HUES64 (cell line): ENCODE measurements around the gene SLC7A4.
"Not testable (repeated sequence)": the region's sequence is repeated elsewhere in the genome, so short reads cannot be mapped to it uniquely, and the experiment has no call there.

ENCODE experiments used
- H3K27ac ChIP-seq: 2 replicates; pipeline ENCODE4 v1.7.0; 2013; ENCODE audit warnings: low read depth, low read length, inconsistent platforms
- H3K27me3 ChIP-seq: 2 replicates; pipeline ENCODE4 v1.6.1; 2013; ENCODE audit warnings: mild to moderate bottlenecking, low read length; ENCODE audit not compliant: insufficient read depth
- H3K36me3 ChIP-seq: 2 replicates; pipeline ENCODE4 v1.6.1; 2013; ENCODE audit warnings: mild to moderate bottlenecking, low read length; ENCODE audit not compliant: insufficient read depth
- H3K4me1 ChIP-seq: 2 replicates; pipeline ENCODE4 v1.6.1; 2013; ENCODE audit warnings: mild to moderate bottlenecking, low read length, moderate library complexity; ENCODE audit not compliant: insufficient read depth
- H3K4me3 ChIP-seq: 2 replicates; pipeline ENCODE4 v1.5.1; 2013; ENCODE audit warnings: mild to moderate bottlenecking, low read length, moderate library complexity
- H3K9ac ChIP-seq: 2 replicates; pipeline ENCODE4 v1.6.1; 2013; ENCODE audit warnings: mild to moderate bottlenecking, low read depth, low read length
- H3K9me3 ChIP-seq: 2 replicates; pipeline ENCODE4 v1.6.1; 2013; ENCODE audit warnings: low read depth, low read length; ENCODE audit not compliant: insufficient read depth
- WGBS: fragments of 150-250, 120-280 bp; methylation state at CpG from one replicate; pipeline ENCODE4 v1.1.7; 2013; ENCODE audit warnings: missing lambda C conversion rate; 5-methylcytosine and 5-hydroxymethylcytosine counted together

SLC7A4 gene

DNA sequence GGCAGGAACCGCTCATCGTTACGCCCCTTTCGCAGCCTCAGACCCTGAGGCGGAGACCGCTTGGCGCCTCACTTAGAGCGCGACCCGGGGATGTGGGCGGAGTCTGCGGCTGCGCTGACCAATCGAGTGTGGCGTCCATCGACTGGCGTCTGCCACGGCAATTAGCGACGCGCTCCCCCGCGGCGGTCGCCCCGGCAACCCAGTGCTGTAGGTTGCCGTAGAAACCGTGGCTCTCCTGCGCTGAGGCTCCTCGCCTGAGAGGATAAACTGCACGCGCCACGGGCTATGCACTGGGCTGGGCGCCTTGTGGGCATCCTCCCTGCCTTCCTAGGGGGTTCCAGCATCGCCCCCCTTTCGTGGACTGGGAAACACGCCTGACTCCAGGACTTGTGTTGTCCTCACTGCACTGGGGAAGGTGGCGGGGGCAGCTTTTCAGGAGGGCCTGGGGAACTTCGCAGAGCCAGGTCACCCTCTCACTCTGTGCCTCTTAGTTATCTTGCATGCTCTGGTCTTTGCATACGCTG lies 18.1 kb downstream of the SLC7A4 start:
- Histone ChIP-seq H3K9ac (peak overlapping the region; percentile 46; the same call in 1 of the 2 replicates), H3K4me1 (peaks cover 18% of the 10 kb centered on the region), H3K36me3 (no peaks in the 10 kb centered on the region), H3K27ac (peak overlapping the region; percentile 62; the same call in 1 of the 2 replicates), H3K27me3 (no peaks in the 10 kb centered on the region), H3K4me3 (peak overlapping the region; percentile 73), H3K9me3 (no peaks in the 10 kb centered on the region)
- WGBS, result 2% methylated on average over 40 of the region's 40 CpGs

GRCh38 chr22:21013657-21014201 lies 18.6 kb downstream of the SLC7A4 start:
- peak overlapping the region; percentile 62; the same call in 1 of the 2 replicates for H3K27ac ChIP-seq

GRCh38 chr22:21012446-21013407 lies 19.6 kb downstream of the SLC7A4 start:
- H3K4me3 ChIP-seq, result peak overlapping the region; percentile 73
- no peaks in the 10 kb centered on the region for H3K27me3 ChIP-seq
- H3K36me3 ChIP-seq, result 0 out of 2 replicates have a peak, but pooled peaks cover 5% of the 10 kb centered on the region
- no peak overlapping the region for H3K9ac ChIP-seq
- no peaks in the 10 kb centered on the region for H3K9me3 ChIP-seq
- peaks cover 18% of the 10 kb centered on the region for H3K4me1 ChIP-seq
- WGBS, result 90% methylated on average over 14 of the region's 14 CpGs
- H3K27ac ChIP-seq, result no peak overlapping the region

More at GRCh38 chr22:21013657-21014201, 18.6 kb downstream of the SLC7A4 start:
- H3K9me3 ChIP-seq, result no peaks in the 10 kb centered on the region
- 2% methylated on average over 23 of the region's 24 CpGs for WGBS
- H3K9ac ChIP-seq, result peak overlapping the region; percentile 46; the same call in 1 of the 2 replicates
- 0 out of 2 replicates have a peak, but pooled peaks cover 3% of the 10 kb centered on the region for H3K36me3 ChIP-seq
- peak overlapping the region; percentile 73 for H3K4me3 ChIP-seq
- no peaks in the 10 kb centered on the region for H3K27me3 ChIP-seq
- peaks cover 18% of the 10 kb centered on the region for H3K4me1 ChIP-seq

DNA sequence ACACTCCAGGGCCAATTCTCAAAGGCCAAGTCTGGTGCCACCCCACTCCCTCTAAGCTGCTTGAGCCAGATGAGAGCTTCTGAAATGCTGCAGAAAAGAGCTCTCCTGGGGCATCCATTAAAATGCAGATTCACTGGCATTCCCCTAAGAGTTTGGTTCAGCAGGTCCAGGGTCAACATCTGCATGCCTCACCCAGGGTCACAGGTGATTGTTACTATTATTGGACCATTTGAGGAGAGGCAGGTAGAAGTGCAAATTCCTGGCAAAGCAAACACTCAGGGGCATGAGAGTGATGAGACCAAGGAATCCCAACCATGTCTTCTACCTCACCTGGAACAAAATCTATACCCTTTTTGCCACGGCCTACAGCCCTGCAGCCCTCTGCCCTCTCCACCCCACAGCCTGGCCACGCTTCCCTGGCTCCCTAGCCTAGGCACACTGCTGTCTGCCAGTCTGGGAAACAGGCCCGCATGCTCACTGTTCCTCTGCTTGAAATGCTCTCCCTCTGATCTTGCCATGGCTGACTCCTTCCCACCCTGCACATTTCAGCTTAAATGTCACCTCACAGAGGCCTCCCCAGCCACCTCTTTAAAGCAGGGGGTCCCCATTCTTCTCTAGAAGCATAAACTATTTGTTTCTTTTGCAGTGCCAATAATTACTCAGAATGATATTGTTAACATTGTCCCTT lies 21.8 kb downstream of the SLC7A4 start:
- WGBS, result 75% methylated on average over 3 of the region's 3 CpGs
- H3K27me3 ChIP-seq, result no peaks in the 10 kb centered on the region
- H3K9ac ChIP-seq, result no peak overlapping the region
- 0 out of 2 replicates have a peak, but pooled peaks cover 5% of the 10 kb centered on the region for H3K36me3 ChIP-seq
- peaks cover 18% of the 10 kb centered on the region for H3K4me1 ChIP-seq
- no peak overlapping the region for H3K4me3 ChIP-seq
- peak overlapping the region; percentile 63; the same call in 1 of the 2 replicates for H3K27ac ChIP-seq
- no peaks in the 10 kb centered on the region for H3K9me3 ChIP-seq

- no peaks in the 10 kb centered on the region for H3K27me3 ChIP-seq
- H3K4me1 ChIP-seq, result peaks cover 13% of the 10 kb centered on the region
- H3K27ac ChIP-seq, result peak overlapping the region; percentile 63; the same call in 1 of the 2 replicates
- WGBS, result 73% methylated on average over 10 of the region's 10 CpGs
- no peaks in the 10 kb centered on the region for H3K9me3 ChIP-seq
- no peak overlapping the region for H3K4me3 ChIP-seq
- 0 out of 2 replicates have a peak, but pooled peaks cover 5% of the 10 kb centered on the region for H3K36me3 ChIP-seq
- H3K9ac ChIP-seq, result no peak overlapping the region
These were observed 22.5 kb downstream of the SLC7A4 start for GRCh38 chr22:21009638-21010425.

DNA sequence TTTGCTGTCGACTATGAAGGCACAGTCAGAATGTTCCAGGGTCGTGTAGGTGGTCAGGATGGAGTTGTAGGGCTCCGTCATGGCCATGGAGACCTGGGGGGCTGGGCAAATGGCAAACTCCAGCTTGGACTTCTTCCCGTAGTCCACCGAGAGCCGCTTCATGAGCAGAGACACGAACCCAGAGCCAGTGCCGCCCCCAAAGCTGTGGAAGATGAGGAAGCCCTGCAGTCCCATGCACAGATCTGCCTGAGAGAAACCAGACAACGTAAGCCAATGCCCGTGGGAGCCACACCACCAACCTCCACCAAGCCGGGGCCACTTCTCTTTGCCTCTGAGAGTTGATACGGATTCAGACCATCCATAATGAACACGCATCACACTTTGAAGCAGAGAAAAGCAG lies 23.2 kb downstream of the SLC7A4 start:
- H3K9ac ChIP-seq, H3K27ac ChIP-seq, H3K4me3 ChIP-seq, H3K9me3 ChIP-seq, H3K27me3 ChIP-seq, H3K36me3 ChIP-seq: not testable (repeated sequence)
- peaks cover 12% of the 10 kb centered on the region for H3K4me1 ChIP-seq
- 87% methylated on average over 13 of the region's 13 CpGs for WGBS

DNA sequence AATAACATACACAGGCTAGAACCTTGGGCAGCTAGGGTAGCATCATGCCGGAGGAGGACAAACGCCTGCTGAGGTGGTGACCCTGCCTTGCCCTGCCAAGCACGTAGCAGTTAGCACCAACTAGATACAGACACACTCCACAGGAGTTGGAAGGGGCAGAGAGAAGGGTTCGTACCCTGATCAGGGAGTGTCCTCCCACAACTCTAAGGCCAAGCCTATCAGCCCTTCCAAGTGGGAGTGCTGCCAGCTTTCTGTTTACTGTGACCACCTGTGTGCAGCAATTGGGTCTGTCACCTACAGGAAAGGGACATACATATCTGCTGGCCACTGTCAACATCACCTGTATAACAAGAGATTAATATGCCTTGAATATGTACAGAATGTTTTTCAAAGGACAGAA lies 28.6 kb downstream of the SLC7A4 start:
- H3K27ac ChIP-seq, result no peak overlapping the region
- H3K9ac ChIP-seq, result no peak overlapping the region
- H3K4me1 ChIP-seq, result no peaks in the 10 kb centered on the region
- H3K27me3 ChIP-seq, result no peaks in the 10 kb centered on the region
- H3K9me3 ChIP-seq, result no peaks in the 10 kb centered on the region
- no peak overlapping the region for H3K4me3 ChIP-seq
- peaks cover 21% of the 10 kb centered on the region for H3K36me3 ChIP-seq
- WGBS, result 85% methylated on average over 4 of the region's 4 CpGs

- no peaks in the 10 kb centered on the region for H3K4me1 ChIP-seq
These were observed 30.6 kb downstream of the SLC7A4 start, which contains the start of gene THAP7 for GRCh38 chr22:21001601-21002325. TSS of gene THAP7 (minus strand) at chr22:21002118. CDS start at chr22:21001911, 207 bp downstream.

GRCh38 chr22:21000987-21001600 lies 31.3 kb downstream of the SLC7A4 start:
- WGBS, result 21% methylated on average over 26 of the region's 26 CpGs
- peak overlapping the region; percentile 90 for H3K27ac ChIP-seq

More at GRCh38 chr22:21001601-21002325, 30.6 kb downstream of the SLC7A4 start, which contains the start of gene THAP7:
- Histone ChIP-seq H3K4me3 (peak within 1 kb of the TSS; percentile 100), H3K27ac (peak within 1 kb of the TSS; percentile 90), H3K9me3 (no peaks in the 10 kb centered on the region), H3K27me3 (no peaks in the 10 kb centered on the region), H3K36me3 (peaks cover 20% of the 10 kb centered on the region), H3K9ac (peak within 1 kb of the TSS; percentile 95)
- WGBS, result under 1% methylated on average over 83 of the region's 83 CpGs

More at GRCh38 chr22:21000987-21001600, 31.3 kb downstream of the SLC7A4 start:
- H3K9me3 ChIP-seq, result no peaks in the 10 kb centered on the region
- peak overlapping the region; percentile 100 for H3K4me3 ChIP-seq
- H3K36me3 ChIP-seq, result peaks cover 25% of the 10 kb centered on the region
- no peaks in the 10 kb centered on the region for H3K27me3 ChIP-seq
- peak overlapping the region; percentile 95 for H3K9ac ChIP-seq
- H3K4me1 ChIP-seq, result no peaks in the 10 kb centered on the region
